ENCODE data around the gene NF1.
A peak's percentile ranks its signal among the peaks of the same experiment; 100 is the strongest.

NF1 gene

GRCh38 chr17:31313982-31314781 is 219.4 kb downstream of the NF1 start, which contains the start of gene EVI2B:
TSS of gene EVI2B (minus strand) at chr17:31314054. CDS start at chr17:31305609, 8,445 bp downstream.
- Histone ChIP-seq H3K56ac (ENCODE audit: low read length) (no peak within 1 kb of the TSS), H3K27me3 (ENCODE audit: insufficient read depth, low read length, poor library complexity) (no peaks in the 10 kb centered on the region), H2AK5ac (ENCODE audit: low read length) (no peak within 1 kb of the TSS), H3K4me1 (ENCODE audit: control insufficient read depth, low read depth, low read length) (no peaks in the 10 kb centered on the region), H3K23ac (ENCODE audit: low read length) (no peak within 1 kb of the TSS), H2BK5ac (ENCODE audit: low read length) (no peak within 1 kb of the TSS), H3K27ac (ENCODE audit: low read depth, low read length) (no peak within 1 kb of the TSS), H3K4me3 (ENCODE audit: low read length) (no peak within 1 kb of the TSS), H2BK15ac (replicated peaks; ENCODE audit: low read depth) (no peak within 1 kb of the TSS), H3K9ac (ENCODE audit: low read length) (no peak within 1 kb of the TSS), H3K79me2 (ENCODE audit: control insufficient read depth, insufficient read depth, low read length) (no peaks in the 10 kb centered on the region), H3K18ac (ENCODE audit: low read length) (no peak within 1 kb of the TSS), H3K4ac (ENCODE audit: low read depth, low read length) (no peak within 1 kb of the TSS), H2BK120ac (ENCODE audit: low read depth, low read length) (no peak within 1 kb of the TSS), H3K79me1 (ENCODE audit: low read length) (no peaks in the 10 kb centered on the region), H4K5ac (ENCODE audit: low read length) (no peak within 1 kb of the TSS), H4K8ac (ENCODE audit: low read depth, low read length) (no peak within 1 kb of the TSS), H3K4me2 (ENCODE audit: low read length) (no peak within 1 kb of the TSS), H3K36me3 (ENCODE audit: control insufficient read depth, insufficient read depth, low read length) (no peaks in the 10 kb centered on the region)
- DNase-seq, result no peak
- WGBS (ENCODE audit: extremely low coverage, insufficient coverage, low lambda C conversion rate), result 100% methylated on average over 1 of the region's 3 CpGs

GRCh38 chr17:31314782-31315100 is 220.0 kb downstream of the NF1 start:
- Histone ChIP-seq H3K27ac (ENCODE audit: low read depth, low read length) (no peak overlapping the region), H2AK5ac (ENCODE audit: low read length) (no peak overlapping the region), H3K36me3 (ENCODE audit: control insufficient read depth, insufficient read depth, low read length) (no peaks in the 10 kb centered on the region), H3K9ac (ENCODE audit: low read length) (no peak overlapping the region), H3K79me1 (ENCODE audit: low read length) (no peaks in the 10 kb centered on the region), H2BK5ac (ENCODE audit: low read length) (no peak overlapping the region), H3K79me2 (ENCODE audit: control insufficient read depth, insufficient read depth, low read length) (no peaks in the 10 kb centered on the region), H3K18ac (ENCODE audit: low read length) (no peak overlapping the region), H3K4me1 (ENCODE audit: control insufficient read depth, low read depth, low read length) (no peaks in the 10 kb centered on the region), H4K5ac (ENCODE audit: low read length) (no peak overlapping the region), H3K4me3 (ENCODE audit: low read length) (no peak overlapping the region), H3K4me2 (ENCODE audit: low read length) (no peak overlapping the region), H3K56ac (ENCODE audit: low read length) (no peak overlapping the region), H3K27me3 (ENCODE audit: insufficient read depth, low read length, poor library complexity) (no peaks in the 10 kb centered on the region), H3K4ac (ENCODE audit: low read depth, low read length) (no peak overlapping the region), H2BK120ac (ENCODE audit: low read depth, low read length) (no peak overlapping the region), H3K23ac (ENCODE audit: low read length) (no peak overlapping the region), H2BK15ac (replicated peaks; ENCODE audit: low read depth) (no peak overlapping the region), H4K8ac (ENCODE audit: low read depth, low read length) (no peak overlapping the region)
- WGBS (ENCODE audit: extremely low coverage, insufficient coverage, low lambda C conversion rate), result no CpG with 5 or more reads among the region's 3 CpGs
- no peak for DNase-seq

- Histone ChIP-seq H2BK5ac (ENCODE audit: low read length) (no peak overlapping the region), H3K79me1 (ENCODE audit: low read length) (no peaks in the 10 kb centered on the region), H4K8ac (ENCODE audit: low read depth, low read length) (no peak overlapping the region), H3K79me2 (ENCODE audit: control insufficient read depth, insufficient read depth, low read length) (no peaks in the 10 kb centered on the region), H3K18ac (ENCODE audit: low read length) (no peak overlapping the region), H2BK120ac (ENCODE audit: low read depth, low read length) (no peak overlapping the region), H3K27me3 (ENCODE audit: insufficient read depth, low read length, poor library complexity) (no peaks in the 10 kb centered on the region), H3K56ac (ENCODE audit: low read length) (no peak overlapping the region), H3K23ac (ENCODE audit: low read length) (no peak overlapping the region), H3K9ac (ENCODE audit: low read length) (no peak overlapping the region), H2BK15ac (replicated peaks; ENCODE audit: low read depth) (no peak overlapping the region), H3K36me3 (ENCODE audit: control insufficient read depth, insufficient read depth, low read length) (no peaks in the 10 kb centered on the region), H3K27ac (ENCODE audit: low read depth, low read length) (no peak overlapping the region), H4K5ac (ENCODE audit: low read length) (no peak overlapping the region), H3K4me1 (ENCODE audit: control insufficient read depth, low read depth, low read length) (no peaks in the 10 kb centered on the region), H3K4me2 (ENCODE audit: low read length) (no peak overlapping the region), H3K4me3 (ENCODE audit: low read length) (no peak overlapping the region), H2AK5ac (ENCODE audit: low read length) (no peak overlapping the region), H3K4ac (ENCODE audit: low read depth, low read length) (no peak overlapping the region)
- peak; percentile 18 for DNase-seq
- WGBS (ENCODE audit: extremely low coverage, insufficient coverage, low lambda C conversion rate), result no CpG with 5 or more reads among the region's 8 CpGs
These were observed 223.6 kb downstream of the NF1 start for GRCh38 chr17:31318298-31318801.

- Histone ChIP-seq H3K79me1 (ENCODE audit: low read length) (no peaks in the 10 kb centered on the region), H3K4me2 (ENCODE audit: low read length) (no peak overlapping the region), H3K27me3 (ENCODE audit: insufficient read depth, low read length, poor library complexity) (no peaks in the 10 kb centered on the region), H3K18ac (ENCODE audit: low read length) (no peak overlapping the region), H4K8ac (ENCODE audit: low read depth, low read length) (no peak overlapping the region), H3K79me2 (ENCODE audit: control insufficient read depth, insufficient read depth, low read length) (no peaks in the 10 kb centered on the region), H3K56ac (ENCODE audit: low read length) (no peak overlapping the region), H3K36me3 (ENCODE audit: control insufficient read depth, insufficient read depth, low read length) (no peaks in the 10 kb centered on the region), H2AK5ac (ENCODE audit: low read length) (no peak overlapping the region), H3K4me1 (ENCODE audit: control insufficient read depth, low read depth, low read length) (no peaks in the 10 kb centered on the region), H3K4me3 (ENCODE audit: low read length) (no peak overlapping the region), H3K9ac (ENCODE audit: low read length) (no peak overlapping the region), H3K27ac (ENCODE audit: low read depth, low read length) (no peak overlapping the region), H3K4ac (ENCODE audit: low read depth, low read length) (no peak overlapping the region), H4K5ac (ENCODE audit: low read length) (no peak overlapping the region), H2BK5ac (ENCODE audit: low read length) (no peak overlapping the region), H2BK120ac (ENCODE audit: low read depth, low read length) (no peak overlapping the region), H3K23ac (ENCODE audit: low read length) (no peak overlapping the region), H2BK15ac (replicated peaks; ENCODE audit: low read depth) (no peak overlapping the region)
- no CpG with 5 or more reads among the region's 5 CpGs for WGBS (ENCODE audit: extremely low coverage, insufficient coverage, low lambda C conversion rate)
- no peak for DNase-seq
These were observed 224.3 kb downstream of the NF1 start for GRCh38 chr17:31318851-31319661.

- H3K9ac ChIP-seq (ENCODE audit: low read length), result no peak overlapping the region
- 100% methylated on average over 1 of the region's 2 CpGs for WGBS (ENCODE audit: extremely low coverage, insufficient coverage, low lambda C conversion rate)
These were observed 225.5 kb downstream of the NF1 start for GRCh38 chr17:31320241-31320640.

More at GRCh38 chr17:31320241-31320640, 225.5 kb downstream of the NF1 start:
- H3K79me1 ChIP-seq (ENCODE audit: low read length), result no peaks in the 10 kb centered on the region
- H3K27ac ChIP-seq (ENCODE audit: low read depth, low read length), result no peak overlapping the region
- H2AK5ac ChIP-seq (ENCODE audit: low read length), result no peak overlapping the region
- H3K79me2 ChIP-seq (ENCODE audit: control insufficient read depth, insufficient read depth, low read length), result no peaks in the 10 kb centered on the region
- H3K56ac ChIP-seq (ENCODE audit: low read length), result no peak overlapping the region
- H3K18ac ChIP-seq (ENCODE audit: low read length), result no peak overlapping the region
- no peak overlapping the region for H2BK120ac ChIP-seq (ENCODE audit: low read depth, low read length)
- H3K4me2 ChIP-seq (ENCODE audit: low read length), result no peak overlapping the region
- no peak overlapping the region for H3K23ac ChIP-seq (ENCODE audit: low read length)
- H2BK5ac ChIP-seq (ENCODE audit: low read length), result no peak overlapping the region
- no peak overlapping the region for H2BK15ac ChIP-seq (replicated peaks; ENCODE audit: low read depth)
- no peaks in the 10 kb centered on the region for H3K36me3 ChIP-seq (ENCODE audit: control insufficient read depth, insufficient read depth, low read length)
- no peak overlapping the region for H3K4ac ChIP-seq (ENCODE audit: low read depth, low read length)
- no peak overlapping the region for H3K4me3 ChIP-seq (ENCODE audit: low read length)
- no peak overlapping the region for H4K5ac ChIP-seq (ENCODE audit: low read length)
- no peak overlapping the region for H4K8ac ChIP-seq (ENCODE audit: low read depth, low read length)
- no peaks in the 10 kb centered on the region for H3K4me1 ChIP-seq (ENCODE audit: control insufficient read depth, low read depth, low read length)
- no peaks in the 10 kb centered on the region for H3K27me3 ChIP-seq (ENCODE audit: insufficient read depth, low read length, poor library complexity)
- no peak for DNase-seq
